Right hindlimb (tissue), 1 donor: ENCODE measurements around the gene NFU1.
"Not testable (repeated sequence)": the region's sequence is repeated elsewhere in the genome, so short reads cannot be mapped to it uniquely, and the experiment has no call there.

Experiments
- DNase-seq: peaks from one replicate; pipeline ENCODE4 v3.0.0-alpha.2; 2018

NFU1 gene

GRCh38 chr2:69386360-69386759 is 50.9 kb downstream of the NFU1 start:
- no peak for DNase-seq

GRCh38 chr2:69385443-69386151 is 51.6 kb downstream of the NFU1 start:
- no peak for DNase-seq

GRCh38 chr2:69384618-69385081 is 52.6 kb downstream of the NFU1 start:
- DNase-seq: no peak

- no peak for DNase-seq
Observed at GRCh38 chr2:69383176-69383812, 53.9 kb downstream of the NFU1 start.

GRCh38 chr2:69382547-69382946 is 54.7 kb downstream of the NFU1 start:
- DNase-seq: no peak

- DNase-seq: no peak
Observed at GRCh38 chr2:69381337-69381737, 55.9 kb downstream of the NFU1 start.

- no peak for DNase-seq
Observed at GRCh38 chr2:69380072-69380917, 56.9 kb downstream of the NFU1 start.

- DNase-seq: no peak
Observed at GRCh38 chr2:69376403-69376802, 60.8 kb downstream of the NFU1 start.

- no peak for DNase-seq
Observed at GRCh38 chr2:69375494-69376353, 61.5 kb downstream of the NFU1 start.

GRCh38 chr2:69372767-69373166 is 64.5 kb downstream of the NFU1 start:
- no peak for DNase-seq

GRCh38 chr2:69369802-69370201 is 67.4 kb downstream of the NFU1 start:
- DNase-seq: no peak

- DNase-seq: no peak
Observed at GRCh38 chr2:69368588-69368987, 68.6 kb downstream of the NFU1 start.

- DNase-seq: no peak
Observed at GRCh38 chr2:69359371-69359770, 77.9 kb downstream of the NFU1 start.

GRCh38 chr2:69358914-69359313 is 78.3 kb downstream of the NFU1 start:
- no peak for DNase-seq

- no peak for DNase-seq
Observed at GRCh38 chr2:69356471-69356870, 80.8 kb downstream of the NFU1 start.

GRCh38 chr2:69354976-69355375 is 82.3 kb downstream of the NFU1 start:
- not testable (repeated sequence) for DNase-seq

GRCh38 chr2:69353360-69353759 is 83.9 kb downstream of the NFU1 start:
- DNase-seq: no peak

- DNase-seq: no peak
Observed at GRCh38 chr2:69348781-69349180, 88.5 kb downstream of the NFU1 start.
